Measurements from ENCODE around the gene SLC8A1.

- no peak for TF ChIP-seq CTCF (IDR thresholded peaks at IDR 0.05)
- no peak for TF ChIP-seq EZH2 (IDR thresholded peaks at IDR 0.05; ENCODE audit: borderline replicate concordance, insufficient read depth, low read depth, low read length, poor library complexity, severe bottlenecking)
Measured at GRCh38 chr2:40384233-40384632, 67.7 kb downstream of the SLC8A1 start.

All from B cell (primary cell).